Right lobe of liver (tissue), 4 donors: ENCODE data around the gene MRFAP1L1.

Experiments
- POLR2A ChIP-seq: fragments of 450-650 bp; IDR thresholded peaks from one replicate; pipeline ENCODE4 v1.6.1; 2017; ENCODE audit warnings: antibody characterized with exemption, mild to moderate bottlenecking
- TF ChIP-seq, protein P1 (sequence below), 4 donors: fragments of 200-600 bp in 3 of 4; fragments of 450-650 bp in 1 of 4; IDR thresholded peaks; one replicate each; pipeline versions ENCODE4 v1.5.1 to v1.8.0; 2016 to 2022; ENCODE audit warnings: antibody characterized with exemption in 4 of 4, mild to moderate bottlenecking in 2 of 4
- donor health status: DM: no; HTN: no; CAD: no.
- donor health status: DM: no; HTN: no; CAD: no.
- donor health status: DM: no; HTN: yes; CAD: no.

GRCh38 chr4:6740347-6740746 is 30.7 kb upstream of the MRFAP1L1 start:
- TF ChIP-seq POLR2A = no peak
- TF ChIP-seq, protein P1, sequence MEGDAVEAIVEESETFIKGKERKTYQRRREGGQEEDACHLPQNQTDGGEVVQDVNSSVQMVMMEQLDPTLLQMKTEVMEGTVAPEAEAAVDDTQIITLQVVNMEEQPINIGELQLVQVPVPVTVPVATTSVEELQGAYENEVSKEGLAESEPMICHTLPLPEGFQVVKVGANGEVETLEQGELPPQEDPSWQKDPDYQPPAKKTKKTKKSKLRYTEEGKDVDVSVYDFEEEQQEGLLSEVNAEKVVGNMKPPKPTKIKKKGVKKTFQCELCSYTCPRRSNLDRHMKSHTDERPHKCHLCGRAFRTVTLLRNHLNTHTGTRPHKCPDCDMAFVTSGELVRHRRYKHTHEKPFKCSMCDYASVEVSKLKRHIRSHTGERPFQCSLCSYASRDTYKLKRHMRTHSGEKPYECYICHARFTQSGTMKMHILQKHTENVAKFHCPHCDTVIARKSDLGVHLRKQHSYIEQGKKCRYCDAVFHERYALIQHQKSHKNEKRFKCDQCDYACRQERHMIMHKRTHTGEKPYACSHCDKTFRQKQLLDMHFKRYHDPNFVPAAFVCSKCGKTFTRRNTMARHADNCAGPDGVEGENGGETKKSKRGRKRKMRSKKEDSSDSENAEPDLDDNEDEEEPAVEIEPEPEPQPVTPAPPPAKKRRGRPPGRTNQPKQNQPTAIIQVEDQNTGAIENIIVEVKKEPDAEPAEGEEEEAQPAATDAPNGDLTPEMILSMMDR (IDR thresholded peaks at IDR 0.05) = no peak
